Neural progenitor cell (in vitro differentiated cells): ENCODE results near the gene SOX5. TPM values are rescaled to one million over a fixed set of nuclear protein-coding genes. Genes with fewer than 3 reads are reported as not detected.
A peak's percentile ranks its signal among the peaks of the same experiment; 100 is the strongest.

ENCODE experiments used
- DNase-seq: peaks from one replicate; pipeline ENCODE4 v3.0.0-alpha.2; 2016; ENCODE audit warnings: low spot score
- H2AFZ ChIP-seq: fragments of 200-600 bp; sonication (generic); replicated peaks from 2 replicates; pipeline ENCODE4 v1.6.1; 2016; ENCODE audit warnings: antibody characterized with exemption
- H3F3A ChIP-seq: fragments of 200-600 bp; sonication (generic); 2 replicates; pipeline ENCODE4 v1.6.1; 2016; ENCODE audit warnings: antibody characterized with exemption, low read depth
- H3K27ac ChIP-seq: fragments of 200-600 bp; sonication (generic); 2 replicates; pipeline ENCODE4 v1.5.1; 2016; ENCODE audit warnings: mild to moderate bottlenecking
- H3K27me3 ChIP-seq: fragments of 200-600 bp; sonication (generic); 2 replicates; pipeline ENCODE4 v1.6.1; 2016; ENCODE audit warnings: mild to moderate bottlenecking, moderate library complexity
- H3K36me3 ChIP-seq: fragments of 200-600 bp; sonication (generic); 2 replicates; pipeline ENCODE4 v1.5.1; 2016
- H3K4me1 ChIP-seq: fragments of 200-600 bp; sonication (generic); 2 replicates; pipeline ENCODE4 v1.6.1; 2016; ENCODE audit warnings: mixed run types
- H3K4me2 ChIP-seq: fragments of 200-600 bp; sonication (generic); 2 replicates; pipeline ENCODE4 v1.6.1; 2016
- H3K4me3 ChIP-seq: fragments of 200-600 bp; sonication (generic); 2 replicates; pipeline ENCODE4 v1.5.1; 2016
- H3K79me2 ChIP-seq: fragments of 200-600 bp; sonication (generic); 2 replicates; pipeline ENCODE4 v1.6.1; 2016; ENCODE audit warnings: low read depth
- H3K9ac ChIP-seq: fragments of 200-600 bp; sonication (generic); 2 replicates; pipeline ENCODE4 v1.6.1; 2016
- H3K9me3 ChIP-seq: fragments of 200-600 bp; sonication (generic); 2 replicates; pipeline ENCODE4 v1.5.1; 2016; ENCODE audit warnings: low read depth
- H4K20me1 ChIP-seq: fragments of 200-600 bp; sonication (generic); 2 replicates; pipeline ENCODE4 v1.6.1; 2016; ENCODE audit warnings: low read depth
- H3K27ac Mint-ChIP-seq: 3 replicates; pipeline ENCODE4 v1.8.0; 2021; ENCODE audit warnings: mixed read lengths
- H3K27me3 Mint-ChIP-seq: 2 replicates; pipeline ENCODE4 v1.8.0; 2022; ENCODE audit warnings: low read depth, mild to moderate bottlenecking, inconsistent platforms, moderate library complexity, mixed read lengths; ENCODE audit not compliant: insufficient read depth
- H3K36me3 Mint-ChIP-seq: 3 replicates; pipeline ENCODE4 v1.8.0; 2021; ENCODE audit warnings: mixed read lengths
- H3K4me1 Mint-ChIP-seq: 3 replicates; pipeline ENCODE4 v1.8.0; 2021; ENCODE audit warnings: mixed read lengths
- H3K4me3 Mint-ChIP-seq: 3 replicates; pipeline ENCODE4 v1.8.0; 2021; ENCODE audit warnings: mild to moderate bottlenecking, moderate library complexity, mixed read lengths
- H3K9me3 Mint-ChIP-seq: 3 replicates; pipeline ENCODE4 v1.8.0; 2020; ENCODE audit warnings: mixed read lengths
- CTCF ChIP-seq: fragments of 200-600 bp; sonication (generic); IDR thresholded peaks from 2 replicates; pipeline ENCODE4 v1.5.1; 2017; ENCODE audit warnings: antibody characterized with exemption, mild to moderate bottlenecking
- EZH2 ChIP-seq: fragments of 200-600 bp; sonication (generic); IDR thresholded peaks from 2 replicates; pipeline ENCODE4 v1.6.1; 2017; ENCODE audit warnings: antibody characterized with exemption, mild to moderate bottlenecking, moderate library complexity
- EZH2phosphoT487 ChIP-seq: fragments of 200-600 bp; sonication (generic); IDR thresholded peaks from 2 replicates; pipeline ENCODE4 v1.6.1; 2017; ENCODE audit warnings: antibody characterized with exemption
- total RNA-seq: library from RNA; depleted of rRNA; stranded (reverse); fragments of >200 nt; gene quantifications from 2 replicates; pipeline ENCODE4 v1.2.3, GENCODE V29; 2015; ENCODE audit warnings: low replicate concordance

Gene SOX5
- total RNA-seq, 1 donor from 2014 or later: 79.5 TPM

DNA sequence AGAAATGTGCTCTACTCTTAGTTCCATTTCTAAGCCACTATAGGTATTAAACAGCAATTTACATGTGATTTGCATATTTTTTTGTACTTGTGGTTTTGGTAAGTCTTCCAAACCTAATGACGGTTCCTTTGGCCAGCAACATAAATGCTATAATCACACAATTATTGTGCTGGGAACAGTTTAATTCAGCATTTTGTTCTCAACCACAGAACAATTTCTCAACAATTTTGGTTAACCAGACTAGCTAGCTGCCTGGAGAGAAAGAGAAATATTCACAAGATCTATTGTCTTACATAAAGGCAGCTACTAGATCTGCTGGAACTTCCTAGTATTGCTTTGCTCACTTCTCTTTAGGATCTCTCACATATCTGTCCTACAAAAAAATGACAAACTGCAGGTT, 265.3 kb downstream of the SOX5 start:
- peaks cover 49% of the 10 kb centered on the region for H3K4me1 ChIP-seq
- Mint-ChIP-seq H3K9me3 (peaks cover 5% of the 10 kb centered on the region), H3K27ac (no peak overlapping the region), H3K27me3 (peaks cover 2% of the 10 kb centered on the region), H3K36me3 (peaks cover 20% of the 10 kb centered on the region), H3K4me1 (no peaks in the 10 kb centered on the region), H3K4me3 (no peak overlapping the region)
- no peak overlapping the region for H3K4me2 ChIP-seq
- no peak for DNase-seq
- H3K9ac ChIP-seq: no peak overlapping the region
- no peak overlapping the region for H3K27ac ChIP-seq
- peaks cover 33% of the 10 kb centered on the region for H3F3A ChIP-seq
- H3K36me3 ChIP-seq: peaks cover 8% of the 10 kb centered on the region
- no peaks in the 10 kb centered on the region for H3K9me3 ChIP-seq
- no peaks in the 10 kb centered on the region for H3K27me3 ChIP-seq
- no peak overlapping the region for H3K4me3 ChIP-seq
- no peaks in the 10 kb centered on the region for H4K20me1 ChIP-seq
- no peak overlapping the region for H2AFZ ChIP-seq
- TF ChIP-seq EZH2phosphoT487: no peak
- no peak for TF ChIP-seq CTCF
- no peak for TF ChIP-seq EZH2
- peaks cover 21% of the 10 kb centered on the region for H3K79me2 ChIP-seq

DNA sequence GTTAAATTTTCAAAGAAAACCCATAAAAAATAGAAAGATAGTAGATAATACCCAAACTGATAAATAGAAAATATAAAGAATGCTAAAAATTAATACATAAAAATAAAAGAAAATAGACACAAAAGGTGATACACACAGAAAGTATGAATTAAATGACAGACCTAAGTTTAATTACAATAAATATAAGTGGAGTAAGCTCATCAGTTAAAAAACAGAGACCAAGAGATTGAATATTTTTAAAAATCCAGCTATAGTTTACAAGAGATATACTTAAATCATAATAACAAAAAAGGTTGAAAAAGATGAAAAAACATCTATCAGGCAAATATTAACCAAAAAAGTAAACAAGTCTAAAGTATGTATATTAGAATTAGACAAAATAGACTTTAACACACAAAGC, 268.2 kb downstream of the SOX5 start:
- DNase-seq: no peak
- Histone ChIP-seq H3K4me3 (no peak overlapping the region), H3K36me3 (peaks cover 13% of the 10 kb centered on the region), H3K9ac (no peak overlapping the region), H3K4me2 (no peak overlapping the region), H3K27ac (no peak overlapping the region), H3K9me3 (no peaks in the 10 kb centered on the region), H4K20me1 (no peaks in the 10 kb centered on the region), H3K4me1 (peaks cover 29% of the 10 kb centered on the region), H3K79me2 (peaks cover 21% of the 10 kb centered on the region), H3K27me3 (no peaks in the 10 kb centered on the region), H3F3A (peaks cover 14% of the 10 kb centered on the region), H2AFZ (no peak overlapping the region)
- Mint-ChIP-seq H3K27me3 (peaks cover 2% of the 10 kb centered on the region), H3K36me3 (peaks cover 20% of the 10 kb centered on the region), H3K4me1 (peaks cover 2% of the 10 kb centered on the region), H3K4me3 (no peak overlapping the region), H3K9me3 (peaks cover 5% of the 10 kb centered on the region), H3K27ac (no peak overlapping the region)
- no peak for TF ChIP-seq EZH2phosphoT487
- TF ChIP-seq CTCF: no peak
- no peak for TF ChIP-seq EZH2

DNA sequence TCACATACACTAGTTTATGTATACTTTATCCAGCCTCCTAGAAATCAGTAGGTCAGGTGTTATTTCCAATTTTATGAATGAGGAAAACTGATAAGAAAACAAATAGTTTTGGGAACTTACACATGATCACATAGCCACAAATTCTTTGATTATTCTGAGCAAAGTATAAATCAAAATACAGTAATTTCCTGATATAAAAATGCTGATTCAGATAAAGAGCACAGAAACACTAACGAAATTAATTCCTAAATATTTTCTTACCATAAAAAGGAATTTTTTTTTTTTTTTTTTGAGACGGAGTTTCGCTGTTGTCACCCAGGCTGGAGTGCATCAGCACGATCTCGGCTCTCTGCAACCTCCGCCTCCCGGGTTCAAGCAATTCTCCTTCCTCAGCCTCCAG, 275.4 kb downstream of the SOX5 start:
- H3K9me3 Mint-ChIP-seq: no peaks in the 10 kb centered on the region
- Histone ChIP-seq H3K36me3 (peaks cover 5% of the 10 kb centered on the region), H3K79me2 (peaks cover 10% of the 10 kb centered on the region), H3K4me3 (no peak overlapping the region), H3K27me3 (no peaks in the 10 kb centered on the region), H3K4me1 (peaks cover 17% of the 10 kb centered on the region), H3K4me2 (no peak overlapping the region), H3K27ac (no peak overlapping the region), H3F3A (peaks cover 4% of the 10 kb centered on the region), H4K20me1 (no peaks in the 10 kb centered on the region), H2AFZ (no peak overlapping the region), H3K9me3 (no peaks in the 10 kb centered on the region), H3K9ac (no peak overlapping the region)
- H3K4me3 Mint-ChIP-seq: no peak overlapping the region
- no peak for DNase-seq
- H3K27ac Mint-ChIP-seq: no peak overlapping the region
- peaks cover 15% of the 10 kb centered on the region for H3K4me1 Mint-ChIP-seq
- H3K36me3 Mint-ChIP-seq: no peaks in the 10 kb centered on the region
- H3K27me3 Mint-ChIP-seq: no peaks in the 10 kb centered on the region
- no peak for TF ChIP-seq EZH2

DNA sequence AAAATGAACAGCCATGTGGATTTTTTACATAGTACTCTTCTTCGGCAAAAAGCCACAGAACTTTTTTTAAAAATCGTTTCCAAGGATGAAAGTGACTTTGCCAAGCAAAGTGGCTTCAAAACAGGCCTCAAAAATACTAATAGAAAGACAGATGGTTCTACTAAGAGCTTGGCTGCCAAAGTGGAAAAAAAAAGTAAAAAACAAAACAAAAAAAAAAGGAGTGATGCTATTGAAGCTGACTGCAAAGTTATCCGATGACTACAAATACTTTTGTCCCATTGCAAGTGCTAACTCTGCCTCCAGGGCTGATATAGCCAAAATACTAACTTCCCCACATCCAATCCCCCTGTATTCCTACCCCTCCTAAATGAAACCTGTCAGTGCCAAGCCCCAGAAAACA, 277.6 kb downstream of the SOX5 start:
- H3K27ac Mint-ChIP-seq: no peak overlapping the region
- no peaks in the 10 kb centered on the region for H4K20me1 ChIP-seq
- H3K36me3 ChIP-seq: no peaks in the 10 kb centered on the region
- H3K4me2 ChIP-seq: no peak overlapping the region
- H3K4me3 ChIP-seq: no peak overlapping the region
- no peaks in the 10 kb centered on the region for H3K27me3 Mint-ChIP-seq
- H3F3A ChIP-seq: no peaks in the 10 kb centered on the region
- H3K79me2 ChIP-seq: peaks cover 4% of the 10 kb centered on the region
- no peaks in the 10 kb centered on the region for H3K36me3 Mint-ChIP-seq
- H3K9me3 Mint-ChIP-seq: no peaks in the 10 kb centered on the region
- no peak for TF ChIP-seq CTCF
- TF ChIP-seq EZH2: no peak
- no peak for TF ChIP-seq EZH2phosphoT487
- no peaks in the 10 kb centered on the region for H3K27me3 ChIP-seq
- no peak overlapping the region for H3K9ac ChIP-seq
- no peaks in the 10 kb centered on the region for H3K9me3 ChIP-seq
- H3K4me1 ChIP-seq: peaks cover 31% of the 10 kb centered on the region
- peaks cover 15% of the 10 kb centered on the region for H3K4me1 Mint-ChIP-seq
- peak overlapping the region; percentile 15 for H3K27ac ChIP-seq
- no peak for DNase-seq
- no peak overlapping the region for H3K4me3 Mint-ChIP-seq
- no peak overlapping the region for H2AFZ ChIP-seq
